Measurements from ENCODE around the gene KSR2.
A peak's percentile ranks its signal among the peaks of the same experiment; 100 is the strongest.
"Not testable (repeated sequence)": the region's sequence is repeated elsewhere in the genome, so short reads cannot be mapped to it uniquely, and the experiment has no call there.

KSR2 gene

DNA sequence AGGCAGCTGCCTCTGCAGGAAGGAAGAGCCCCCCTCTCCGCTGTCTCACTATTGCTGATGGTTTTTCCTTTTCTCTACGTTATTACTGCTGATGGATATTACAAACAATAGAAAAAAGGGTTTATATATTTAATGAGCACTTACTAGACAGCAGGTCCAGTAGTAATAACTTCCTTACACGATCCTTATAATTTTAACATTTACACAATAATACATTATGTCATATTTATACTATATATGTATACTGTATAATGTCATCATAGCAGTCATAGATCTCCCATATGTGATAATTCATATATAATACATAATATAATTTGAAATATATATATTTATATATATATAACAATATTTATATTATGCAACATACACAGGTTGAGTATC, 92.4 kb downstream of the KSR2 start:
- H3K27me3 ChIP-seq (ENCODE audit: control insufficient read depth, insufficient read depth, low read length, poor library complexity, severe bottlenecking) = no peaks in the 10 kb centered on the region
- H3K9me3 ChIP-seq (ENCODE audit: control insufficient read depth, low read length) = no peaks in the 10 kb centered on the region
- H3K4me3 ChIP-seq (ENCODE audit: insufficient read depth, low read depth, low read length) = peak overlapping the region; percentile 16
- peaks cover 17% of the 10 kb centered on the region for H3K4me1 ChIP-seq (ENCODE audit: control insufficient read depth, insufficient read depth, low read length)
- no CpG with 5 or more reads among the region's 3 CpGs for WGBS, 2 experiments
- no peaks in the 10 kb centered on the region for H3K36me3 ChIP-seq (ENCODE audit: control insufficient read depth, insufficient read depth, low read length)
- no peak overlapping the region for H3K27ac ChIP-seq (ENCODE audit: insufficient read depth, low read depth, low read length, poor library complexity, severe bottlenecking)

DNA sequence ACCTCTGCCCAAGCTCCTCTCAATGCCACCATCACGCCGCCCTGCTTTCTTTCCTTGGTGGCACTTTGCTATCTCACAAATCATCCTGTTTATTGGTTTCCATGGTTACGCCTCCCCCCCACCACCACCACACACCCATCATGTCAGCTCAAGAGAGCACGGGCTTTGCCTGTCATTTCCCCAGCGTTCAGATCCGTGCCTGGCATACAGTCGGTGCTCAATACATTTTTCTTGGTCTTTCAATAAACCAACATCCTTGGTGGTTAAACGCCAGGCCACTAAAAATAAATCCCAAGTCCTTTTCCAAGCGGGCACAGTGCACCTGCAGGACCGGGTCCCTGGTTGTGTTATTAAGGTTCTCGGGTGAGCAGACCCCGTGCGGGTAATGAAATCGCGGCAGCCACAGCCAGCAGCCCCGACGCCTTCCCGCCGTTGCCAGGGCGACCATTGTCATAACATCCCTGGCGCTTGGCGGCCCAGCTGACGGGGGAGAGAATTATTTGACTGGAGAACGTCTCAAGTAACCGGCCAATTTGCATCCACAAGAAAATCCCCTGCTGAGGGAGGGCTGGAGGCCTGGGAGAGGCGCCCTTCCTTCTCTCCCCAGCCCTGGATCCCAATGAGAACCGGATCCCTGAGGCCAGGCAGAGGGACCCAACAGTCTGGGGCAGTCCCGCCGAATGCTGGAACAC, 92.9 kb downstream of the KSR2 start:
- H3K27me3 ChIP-seq (ENCODE audit: control insufficient read depth, insufficient read depth, low read length, poor library complexity, severe bottlenecking) = no peaks in the 10 kb centered on the region
- peak overlapping the region; percentile 53 for H3K27ac ChIP-seq (ENCODE audit: insufficient read depth, low read depth, low read length, poor library complexity, severe bottlenecking)

DNA sequence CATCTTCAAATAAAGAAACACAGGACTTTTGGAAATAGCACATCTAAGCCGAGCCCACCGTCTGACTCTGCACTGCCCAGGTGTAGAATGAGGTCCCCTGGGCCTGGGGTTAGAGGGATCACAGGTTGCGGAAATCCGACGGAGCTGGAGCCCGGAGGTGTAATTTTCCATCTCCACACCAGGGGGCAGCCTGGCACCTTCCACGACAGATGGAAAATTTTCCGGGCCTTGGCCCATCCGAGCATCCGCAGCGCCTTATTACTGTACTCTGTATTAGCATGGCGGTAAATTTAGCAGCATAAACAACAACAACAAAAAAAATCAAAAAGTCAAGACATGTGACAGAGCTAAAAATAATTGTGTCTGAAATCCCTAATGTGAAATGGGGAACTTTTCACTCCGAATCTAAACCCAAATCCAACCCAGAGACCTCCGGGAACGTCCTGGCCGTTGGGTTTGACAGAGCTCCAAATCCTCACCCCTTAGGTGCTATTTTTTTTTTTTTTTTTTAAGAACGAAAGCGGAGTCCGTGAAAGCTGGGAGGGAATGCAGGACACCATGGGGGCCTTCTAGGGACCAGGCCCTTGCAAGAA, 93.9 kb downstream of the KSR2 start:
- Histone ChIP-seq H3K27ac (ENCODE audit: insufficient read depth, low read depth, low read length, poor library complexity, severe bottlenecking) (no peak overlapping the region), H3K36me3 (ENCODE audit: control insufficient read depth, insufficient read depth, low read length) (no peaks in the 10 kb centered on the region), H3K4me1 (ENCODE audit: control insufficient read depth, insufficient read depth, low read length) (peaks cover 17% of the 10 kb centered on the region), H3K4me3 (ENCODE audit: insufficient read depth, low read depth, low read length) (no peak overlapping the region), H3K9me3 (ENCODE audit: control insufficient read depth, low read length) (no peaks in the 10 kb centered on the region), H3K27me3 (ENCODE audit: control insufficient read depth, insufficient read depth, low read length, poor library complexity, severe bottlenecking) (no peaks in the 10 kb centered on the region)
- 38% methylated on average over 17 to 19 of the region's 19 CpGs for WGBS, 2 experiments

More for the DNA sequence above, 92.9 kb downstream of the KSR2 start:
- no peaks in the 10 kb centered on the region for H3K36me3 ChIP-seq (ENCODE audit: control insufficient read depth, insufficient read depth, low read length)
- 14 to 15% methylated on average over 29 of the region's 29 CpGs for WGBS, 2 experiments
- peaks cover 17% of the 10 kb centered on the region for H3K4me1 ChIP-seq (ENCODE audit: control insufficient read depth, insufficient read depth, low read length)
- H3K4me3 ChIP-seq (ENCODE audit: insufficient read depth, low read depth, low read length) = peak overlapping the region; percentile 16
- H3K9me3 ChIP-seq (ENCODE audit: control insufficient read depth, low read length) = no peaks in the 10 kb centered on the region

DNA sequence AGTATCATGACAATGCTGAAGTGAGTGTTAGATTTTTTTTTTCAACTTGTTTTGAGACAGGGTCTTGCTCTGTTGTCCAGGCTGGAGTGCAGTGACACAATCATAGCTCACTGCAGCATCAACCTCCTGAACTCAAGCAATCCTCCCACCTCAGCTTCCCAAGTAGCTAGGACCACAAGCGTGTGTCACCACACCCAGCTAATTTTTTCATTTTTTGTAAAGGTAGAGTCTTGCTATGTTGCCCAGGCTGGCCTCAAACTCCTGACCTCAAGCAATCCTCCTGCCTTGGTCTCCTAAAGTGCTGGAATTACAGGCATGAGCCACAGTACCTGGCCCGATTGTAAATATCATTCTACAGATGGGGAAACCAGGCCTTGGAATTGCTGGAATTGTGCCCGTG, 94.6 kb downstream of the KSR2 start:
- H3K9me3 ChIP-seq (ENCODE audit: control insufficient read depth, low read length); H3K4me3 ChIP-seq (ENCODE audit: insufficient read depth, low read depth, low read length); H3K27ac ChIP-seq (ENCODE audit: insufficient read depth, low read depth, low read length, poor library complexity, severe bottlenecking); H3K27me3 ChIP-seq (ENCODE audit: control insufficient read depth, insufficient read depth, low read length, poor library complexity, severe bottlenecking); H3K36me3 ChIP-seq (ENCODE audit: control insufficient read depth, insufficient read depth, low read length): not testable (repeated sequence)
- 92 to 93% methylated on average over 3 of the region's 3 CpGs for WGBS, 2 experiments
- H3K4me1 ChIP-seq (ENCODE audit: control insufficient read depth, insufficient read depth, low read length) = peaks cover 17% of the 10 kb centered on the region

DNA sequence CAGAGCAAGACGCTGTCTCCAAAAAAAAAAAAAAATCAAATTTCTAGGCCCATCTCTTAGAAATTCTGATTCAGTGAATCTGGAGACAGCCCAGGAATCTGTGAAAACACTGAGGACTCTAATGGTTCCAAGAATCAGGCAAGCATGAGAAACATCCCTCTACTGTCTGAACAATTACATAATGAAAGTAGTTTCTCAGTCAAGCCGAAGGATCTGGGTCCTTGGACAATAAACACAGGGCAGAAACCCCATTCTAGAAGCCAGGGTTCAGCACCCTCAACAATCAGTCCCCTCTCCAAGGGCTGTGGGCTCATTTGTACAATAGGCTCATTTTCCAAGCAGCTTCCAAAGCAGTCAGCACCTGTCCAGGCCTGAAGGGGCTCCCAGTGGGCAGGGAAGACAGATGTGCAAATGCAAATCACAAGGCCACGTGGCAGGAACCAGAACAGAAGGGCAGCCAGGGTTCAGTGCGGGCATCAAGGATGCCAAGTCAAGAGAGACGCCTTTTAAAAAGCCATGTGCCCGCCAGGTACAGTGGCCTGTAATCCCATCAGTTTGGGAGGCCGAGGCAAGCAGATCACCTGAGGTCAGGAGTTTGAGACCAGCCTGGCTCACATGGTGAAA, 96.1 kb downstream of the KSR2 start:
- WGBS, 2 experiments = 87 to 91% methylated on average over 7 of the region's 7 CpGs
- Histone ChIP-seq H3K9me3 (ENCODE audit: control insufficient read depth, low read length) (no peaks in the 10 kb centered on the region), H3K36me3 (ENCODE audit: control insufficient read depth, insufficient read depth, low read length) (no peaks in the 10 kb centered on the region), H3K27ac (ENCODE audit: insufficient read depth, low read depth, low read length, poor library complexity, severe bottlenecking) (no peak overlapping the region), H3K4me1 (ENCODE audit: control insufficient read depth, insufficient read depth, low read length) (peaks cover 7% of the 10 kb centered on the region), H3K27me3 (ENCODE audit: control insufficient read depth, insufficient read depth, low read length, poor library complexity, severe bottlenecking) (no peaks in the 10 kb centered on the region), H3K4me3 (ENCODE audit: insufficient read depth, low read depth, low read length) (no peak overlapping the region)

DNA sequence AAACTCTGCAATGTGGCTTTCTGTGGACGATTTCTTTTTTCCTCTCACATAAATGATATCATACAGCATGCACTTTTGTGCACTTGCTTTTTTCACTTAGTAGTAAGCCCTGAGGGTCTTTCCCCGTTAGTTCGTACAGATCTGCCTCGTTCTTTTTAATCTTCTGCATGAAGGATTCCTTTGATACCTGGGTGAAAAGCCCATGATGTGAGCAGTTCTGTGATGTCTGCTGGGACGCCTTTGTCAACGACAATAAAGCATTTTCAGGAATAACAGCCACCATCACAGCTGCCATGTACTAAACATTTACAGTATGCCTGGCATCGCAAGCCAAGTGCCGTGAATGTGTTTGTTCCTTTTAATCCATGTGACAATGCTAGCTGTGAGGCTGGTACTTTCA, 99.2 kb downstream of the KSR2 start:
- Histone ChIP-seq H3K9me3 (ENCODE audit: control insufficient read depth, low read length) (no peaks in the 10 kb centered on the region), H3K4me3 (ENCODE audit: insufficient read depth, low read depth, low read length) (no peak overlapping the region), H3K36me3 (ENCODE audit: control insufficient read depth, insufficient read depth, low read length) (no peaks in the 10 kb centered on the region), H3K4me1 (ENCODE audit: control insufficient read depth, insufficient read depth, low read length) (no peaks in the 10 kb centered on the region), H3K27ac (ENCODE audit: insufficient read depth, low read depth, low read length, poor library complexity, severe bottlenecking) (no peak overlapping the region), H3K27me3 (ENCODE audit: control insufficient read depth, insufficient read depth, low read length, poor library complexity, severe bottlenecking) (no peaks in the 10 kb centered on the region)
- 87 to 93% methylated on average over 8 of the region's 8 CpGs for WGBS, 2 experiments

DNA sequence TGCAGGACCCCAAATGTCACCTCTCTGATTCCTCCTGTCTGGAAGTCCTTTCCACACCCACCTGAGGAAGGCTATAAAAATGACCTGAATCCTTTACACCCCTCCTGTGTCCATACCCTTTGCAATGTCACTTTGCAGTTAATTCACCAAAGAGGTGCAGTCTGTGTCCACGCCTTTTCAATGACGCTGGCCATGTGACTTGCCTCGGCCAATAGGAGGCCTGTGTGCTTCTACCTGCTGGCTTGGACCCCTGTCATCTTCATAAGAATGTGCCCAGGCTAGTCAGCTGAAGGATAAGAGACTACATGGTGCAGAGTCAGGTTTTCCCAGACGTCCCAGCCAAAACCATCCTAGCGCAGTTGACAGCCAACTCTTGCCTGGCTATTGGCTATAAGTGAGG, 101.4 kb downstream of the KSR2 start:
- WGBS, 2 experiments = 74% methylated on average over 5 of the region's 5 CpGs
- Histone ChIP-seq H3K27ac (ENCODE audit: insufficient read depth, low read depth, low read length, poor library complexity, severe bottlenecking) (no peak overlapping the region), H3K4me3 (ENCODE audit: insufficient read depth, low read depth, low read length) (no peak overlapping the region), H3K4me1 (ENCODE audit: control insufficient read depth, insufficient read depth, low read length) (no peaks in the 10 kb centered on the region), H3K36me3 (ENCODE audit: control insufficient read depth, insufficient read depth, low read length) (no peaks in the 10 kb centered on the region), H3K9me3 (ENCODE audit: control insufficient read depth, low read length) (no peaks in the 10 kb centered on the region), H3K27me3 (ENCODE audit: control insufficient read depth, insufficient read depth, low read length, poor library complexity, severe bottlenecking) (no peaks in the 10 kb centered on the region)

DNA sequence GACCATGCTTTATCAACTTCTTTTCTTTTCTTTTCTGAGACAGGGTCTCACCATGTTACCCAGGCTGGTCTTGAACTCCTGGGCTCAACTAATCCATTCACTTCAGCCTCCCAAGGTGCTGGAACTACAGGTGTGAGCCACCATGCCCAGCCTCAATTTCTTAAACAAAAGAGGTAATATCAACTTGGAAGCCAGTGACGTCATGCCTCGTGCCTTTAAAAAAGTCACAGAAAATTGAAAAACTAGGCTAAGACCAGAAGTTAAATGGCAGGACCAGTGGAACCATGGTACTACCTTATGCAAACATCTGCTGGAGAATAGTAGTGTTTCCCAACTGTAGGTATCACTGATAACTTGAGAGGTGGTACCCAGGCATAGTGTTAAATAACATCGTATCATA, 103.3 kb downstream of the KSR2 start:
- H3K36me3 ChIP-seq (ENCODE audit: control insufficient read depth, insufficient read depth, low read length) = no peaks in the 10 kb centered on the region
- no peaks in the 10 kb centered on the region for H3K9me3 ChIP-seq (ENCODE audit: control insufficient read depth, low read length)
- H3K27ac ChIP-seq (ENCODE audit: insufficient read depth, low read depth, low read length, poor library complexity, severe bottlenecking) = no peak overlapping the region
- WGBS, 2 experiments = 90 to 94% methylated on average over 3 of the region's 3 CpGs
- H3K4me3 ChIP-seq (ENCODE audit: insufficient read depth, low read depth, low read length) = no peak overlapping the region
- H3K27me3 ChIP-seq (ENCODE audit: control insufficient read depth, insufficient read depth, low read length, poor library complexity, severe bottlenecking) = no peaks in the 10 kb centered on the region
- H3K4me1 ChIP-seq (ENCODE audit: control insufficient read depth, insufficient read depth, low read length) = no peaks in the 10 kb centered on the region

DNA sequence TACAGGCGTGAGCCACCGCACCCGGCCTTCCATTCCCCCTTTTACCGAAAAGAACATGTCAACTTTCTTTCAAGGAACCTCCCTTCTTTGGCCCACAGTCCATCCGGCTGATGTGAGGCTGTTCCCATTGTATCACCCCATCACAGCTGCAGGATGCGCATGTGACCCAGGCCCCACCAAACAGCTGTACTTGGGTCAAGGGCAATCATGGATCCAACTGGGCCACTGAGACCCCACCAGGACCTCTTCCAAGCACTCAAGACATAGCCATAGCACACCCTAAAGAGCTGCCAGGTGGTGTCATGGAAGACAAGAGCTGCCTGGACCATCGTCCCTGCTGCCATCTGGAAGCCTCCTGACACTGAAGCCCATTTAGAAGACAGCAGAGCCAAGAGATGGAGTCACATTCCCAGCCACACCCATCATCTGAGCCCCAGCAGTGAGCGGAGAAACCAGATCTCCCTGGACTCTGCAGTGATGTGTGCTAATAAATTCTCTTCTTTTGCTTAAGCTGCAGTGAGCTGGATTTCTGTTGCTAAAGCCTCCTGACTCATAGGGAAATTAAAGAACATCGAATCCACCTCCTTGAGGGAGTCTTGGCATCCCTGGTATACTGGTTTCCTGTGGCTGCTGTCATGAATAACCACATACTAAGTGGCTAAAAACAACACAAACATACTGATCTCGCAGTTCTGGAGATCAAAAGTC, 105.6 kb downstream of the KSR2 start:
- H3K36me3 ChIP-seq (ENCODE audit: control insufficient read depth, insufficient read depth, low read length) = no peaks in the 10 kb centered on the region

DNA sequence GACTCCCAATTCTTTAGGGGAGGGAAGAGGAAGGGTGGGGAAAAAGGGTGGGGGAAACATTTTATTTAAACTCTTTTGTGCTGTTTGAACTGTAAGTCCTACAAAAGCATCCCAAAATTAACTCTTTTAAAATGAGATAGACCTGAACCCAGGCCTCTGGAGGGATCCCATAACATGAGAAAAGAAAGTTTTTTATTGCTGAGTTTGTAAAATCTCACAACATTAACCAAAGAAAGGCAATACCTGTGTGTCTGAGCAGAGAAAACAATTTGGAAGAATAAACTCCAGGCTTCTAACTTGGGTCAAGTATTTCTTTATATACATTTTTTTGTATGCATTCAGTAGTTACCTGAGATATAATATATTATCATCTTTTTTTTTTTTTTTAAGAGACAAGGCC, 107.1 kb downstream of the KSR2 start:
- Histone ChIP-seq H3K9me3 (ENCODE audit: control insufficient read depth, low read length) (no peaks in the 10 kb centered on the region), H3K4me1 (ENCODE audit: control insufficient read depth, insufficient read depth, low read length) (no peaks in the 10 kb centered on the region), H3K27me3 (ENCODE audit: control insufficient read depth, insufficient read depth, low read length, poor library complexity, severe bottlenecking) (no peaks in the 10 kb centered on the region), H3K27ac (ENCODE audit: insufficient read depth, low read depth, low read length, poor library complexity, severe bottlenecking) (no peak overlapping the region), H3K36me3 (ENCODE audit: control insufficient read depth, insufficient read depth, low read length) (no peaks in the 10 kb centered on the region), H3K4me3 (ENCODE audit: insufficient read depth, low read depth, low read length) (no peak overlapping the region)

More for the DNA sequence above, 105.6 kb downstream of the KSR2 start:
- H3K27ac ChIP-seq (ENCODE audit: insufficient read depth, low read depth, low read length, poor library complexity, severe bottlenecking) = no peak overlapping the region
- H3K27me3 ChIP-seq (ENCODE audit: control insufficient read depth, insufficient read depth, low read length, poor library complexity, severe bottlenecking) = no peaks in the 10 kb centered on the region
- WGBS, 2 experiments = 92 to 94% methylated on average over 10 of the region's 10 CpGs
- H3K9me3 ChIP-seq (ENCODE audit: control insufficient read depth, low read length) = no peaks in the 10 kb centered on the region
- no peaks in the 10 kb centered on the region for H3K4me1 ChIP-seq (ENCODE audit: control insufficient read depth, insufficient read depth, low read length)
- no peak overlapping the region for H3K4me3 ChIP-seq (ENCODE audit: insufficient read depth, low read depth, low read length)

All from ectodermal cell (in vitro differentiated cells).